BJ (cell line): Measurements from ENCODE around the gene C19orf38. TPM values are rescaled to one million over a fixed set of nuclear protein-coding genes. Genes with fewer than 3 reads are reported as not detected.

Experiments used
- CTCF ChIA-PET: fragments of 350-600 bp; formaldehyde crosslinking; extraction: SDS; loops from one replicate; lab custom pipeline; 2021; ENCODE audit warnings: antibody characterized with exemption, inconsistent platforms; lab: Yijun Ruan, JAX
- POLR2A ChIA-PET: fragments of 300-600 bp; sonication (Branson Sonifier 250); formaldehyde crosslinking; extraction: SDS; loops from one replicate; lab custom pipeline; 2021; ENCODE audit warnings: antibody characterized with exemption; lab: Charles Lee
- DNase-seq: peaks from one replicate; pipeline ENCODE4 v3.0.0-alpha.2; 2011; ENCODE audit warnings: low read depth
- H3K27me3 ChIP-seq: 2 replicates; pipeline ENCODE4 v1.6.0; 2011; ENCODE audit warnings: low read length; ENCODE audit not compliant: control insufficient read depth, insufficient read depth
- H3K36me3 ChIP-seq: 2 replicates; pipeline ENCODE4 v1.5.1; 2011; ENCODE audit warnings: low read length; ENCODE audit not compliant: control insufficient read depth, insufficient read depth
- H3K4me3 ChIP-seq: 2 replicates; pipeline ENCODE4 v1.5.1; 2011; ENCODE audit warnings: low read depth, mild to moderate bottlenecking, control low read depth, low read length
- polyA minus RNA-seq: library from RNA; depleted of rRNA, polyadenylated mRNA; stranded (reverse); fragments of >200 nt; gene quantifications from 2 replicates; pipeline ENCODE4 v1.2.3, GENCODE V29; 2011; rRNA and poly(A)+ RNA removed
- polyA plus RNA-seq: library from polyadenylated mRNA; depleted of rRNA; stranded (reverse); fragments of >200 nt; gene quantifications from 2 replicates; pipeline ENCODE4 v1.2.3, GENCODE V29; 2011; rRNA removed
- TF ChIP-seq, protein P1 (sequence below): IDR thresholded peaks from 2 replicates; pipeline ENCODE4 v1.5.1; 2011; ENCODE audit warnings: low read depth, mild to moderate bottlenecking, control low read depth, inconsistent platforms, low read length, moderate library complexity; ENCODE audit not compliant: insufficient read depth

The C19orf38 gene
- polyA plus RNA-seq: 0.20 and 0.26 TPM in 2 replicates
- 0.26 and 0.33 TPM in 2 replicates for polyA minus RNA-seq

DNA sequence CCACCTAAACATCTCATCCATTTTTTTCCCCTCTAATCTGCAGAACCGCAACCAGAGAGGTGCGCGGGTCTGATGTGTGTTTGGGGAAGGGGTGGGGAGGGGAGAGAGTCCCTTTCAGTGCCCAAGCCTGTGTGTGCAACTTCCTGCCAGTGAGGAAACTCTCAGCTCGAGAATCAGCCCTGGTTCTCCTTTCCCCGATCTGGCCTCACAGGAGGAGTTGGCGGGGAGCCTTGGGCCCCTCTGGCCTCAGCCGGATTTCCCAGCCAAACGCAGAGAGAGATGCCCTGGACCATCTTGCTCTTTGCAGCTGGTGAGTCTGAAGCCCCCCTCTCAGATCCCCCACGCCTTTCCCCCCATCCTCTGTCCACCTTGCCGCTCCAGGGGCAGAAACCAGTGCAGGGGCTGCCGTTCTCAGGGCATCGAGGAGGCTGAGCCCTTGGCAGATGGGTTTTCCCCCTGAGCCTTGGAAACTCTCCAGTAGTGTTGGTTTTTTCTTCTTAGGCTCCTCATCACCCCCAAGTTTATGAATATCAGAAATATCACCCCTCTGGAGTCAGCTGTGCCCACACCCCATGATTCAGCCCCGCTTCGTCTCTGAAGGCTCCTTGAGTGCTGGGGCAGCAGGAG, at the start of gene C19orf38:
C19orf38 (plus strand) TSS at position 186 of the 627 bp plus-strand sequence; CDS start at position 280, 94 bp downstream.
- H3K27me3 ChIP-seq: peaks cover 8% of the 10 kb centered on the region; the same call in 1 of the 2 replicates
- no peak for DNase-seq
- CTCF ChIA-PET: interaction anchor here (0.7 to 1.0 kb wide), 3 partner anchors 10 to 246 kb away, joined by 3 to 4 read pairs (median 3); no protein-coding TSS in a partner anchor
- no peaks in the 10 kb centered on the region for H3K36me3 ChIP-seq
- POLR2A ChIA-PET: no interaction called here
- H3K4me3 ChIP-seq: no peak within 1 kb of the TSS
- TF ChIP-seq, protein P1, sequence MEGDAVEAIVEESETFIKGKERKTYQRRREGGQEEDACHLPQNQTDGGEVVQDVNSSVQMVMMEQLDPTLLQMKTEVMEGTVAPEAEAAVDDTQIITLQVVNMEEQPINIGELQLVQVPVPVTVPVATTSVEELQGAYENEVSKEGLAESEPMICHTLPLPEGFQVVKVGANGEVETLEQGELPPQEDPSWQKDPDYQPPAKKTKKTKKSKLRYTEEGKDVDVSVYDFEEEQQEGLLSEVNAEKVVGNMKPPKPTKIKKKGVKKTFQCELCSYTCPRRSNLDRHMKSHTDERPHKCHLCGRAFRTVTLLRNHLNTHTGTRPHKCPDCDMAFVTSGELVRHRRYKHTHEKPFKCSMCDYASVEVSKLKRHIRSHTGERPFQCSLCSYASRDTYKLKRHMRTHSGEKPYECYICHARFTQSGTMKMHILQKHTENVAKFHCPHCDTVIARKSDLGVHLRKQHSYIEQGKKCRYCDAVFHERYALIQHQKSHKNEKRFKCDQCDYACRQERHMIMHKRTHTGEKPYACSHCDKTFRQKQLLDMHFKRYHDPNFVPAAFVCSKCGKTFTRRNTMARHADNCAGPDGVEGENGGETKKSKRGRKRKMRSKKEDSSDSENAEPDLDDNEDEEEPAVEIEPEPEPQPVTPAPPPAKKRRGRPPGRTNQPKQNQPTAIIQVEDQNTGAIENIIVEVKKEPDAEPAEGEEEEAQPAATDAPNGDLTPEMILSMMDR: no peak

GRCh38 chr19:10800488-10800887, 47.7 kb upstream of the C19orf38 start:
- no peaks in the 10 kb centered on the region for H3K27me3 ChIP-seq
- TF ChIP-seq, protein P1: no peak
- H3K4me3 ChIP-seq: no peak overlapping the region
- H3K36me3 ChIP-seq: peaks cover 45% of the 10 kb centered on the region
- CTCF ChIA-PET: interaction anchor here (0.8 kb wide), 1 partner anchor 83 kb away, joined by 6 read pairs; the partner anchor contains the start of gene DNM2
- POLR2A ChIA-PET: no interaction called here
- no peak for DNase-seq

GRCh38 chr19:10802479-10802878, 45.7 kb upstream of the C19orf38 start:
- ChIA-PET CTCF (no interaction called here), POLR2A (no interaction called here)
- no peak for DNase-seq
- TF ChIP-seq, protein P1: no peak
- H3K27me3 ChIP-seq: no peaks in the 10 kb centered on the region
- no peak overlapping the region for H3K4me3 ChIP-seq
- peaks cover 32% of the 10 kb centered on the region for H3K36me3 ChIP-seq

GRCh38 chr19:10803252-10803651, 45.0 kb upstream of the C19orf38 start:
- DNase-seq: no peak
- TF ChIP-seq, protein P1: no peak
- no peak overlapping the region for H3K4me3 ChIP-seq
- ChIA-PET CTCF (no interaction called here), POLR2A (no interaction called here)
- peaks cover 28% of the 10 kb centered on the region for H3K36me3 ChIP-seq
- no peaks in the 10 kb centered on the region for H3K27me3 ChIP-seq

GRCh38 chr19:10805065-10805757, 43.0 kb upstream of the C19orf38 start:
- ChIA-PET POLR2A (no interaction called here), CTCF (interaction anchor here (1.3 kb wide), 1 partner anchor 11 kb away, joined by 3 read pairs; no protein-coding TSS in a partner anchor)
- no peak overlapping the region for H3K4me3 ChIP-seq
- DNase-seq: no peak
- H3K36me3 ChIP-seq: peaks cover 28% of the 10 kb centered on the region
- H3K27me3 ChIP-seq: no peaks in the 10 kb centered on the region
- TF ChIP-seq, protein P1: no peak
